ENCODE measurements around the gene VAV2. TPM values are rescaled to one million over a fixed set of nuclear protein-coding genes. Genes with fewer than 3 reads are reported as not detected.

Gene VAV2
- polyA plus RNA-seq, 1 experiment, result 9.0 TPM

GRCh38 chr9:133836818-133837217 lies 155.3 kb downstream of the VAV2 start:
- Histone ChIP-seq H3K4me3 (ENCODE audit: low read depth, low read length) (no peak overlapping the region), H3K9me3 (ENCODE audit: control insufficient read depth, insufficient read depth, low read length) (no peaks in the 10 kb centered on the region; the same call in 1 of the 2 replicates), H3K27ac (ENCODE audit: low read depth, low read length) (no peak overlapping the region), H3K27me3 (ENCODE audit: control insufficient read depth, insufficient read depth, low read length) (no peaks in the 10 kb centered on the region)
- ChIA-PET CTCF (no interaction called here), POLR2A (no interaction called here)
- no peak for TF ChIP-seq CTCF (IDR thresholded peaks at IDR 0.05; ENCODE audit: low read depth, low read length)
- no peak for DNase-seq (ENCODE audit: low read depth, low spot score)

GRCh38 chr9:133836001-133836758 lies 155.9 kb downstream of the VAV2 start:
- POLR2A ChIA-PET, result no interaction called here
- no peak overlapping the region for H3K27ac ChIP-seq (ENCODE audit: low read depth, low read length)
- H3K9me3 ChIP-seq (ENCODE audit: control insufficient read depth, insufficient read depth, low read length), result no peaks in the 10 kb centered on the region; the same call in 1 of the 2 replicates
- CTCF ChIA-PET, result no interaction called here
- TF ChIP-seq CTCF (IDR thresholded peaks at IDR 0.05; ENCODE audit: low read depth, low read length), result no peak
- no peaks in the 10 kb centered on the region for H3K27me3 ChIP-seq (ENCODE audit: control insufficient read depth, insufficient read depth, low read length)
- DNase-seq (ENCODE audit: low read depth, low spot score), result no peak
- no peak overlapping the region for H3K4me3 ChIP-seq (ENCODE audit: low read depth, low read length)

- ChIA-PET CTCF (no interaction called here), POLR2A (no interaction called here)
- no peaks in the 10 kb centered on the region; the same call in 1 of the 2 replicates for H3K9me3 ChIP-seq (ENCODE audit: control insufficient read depth, insufficient read depth, low read length)
- no peak for TF ChIP-seq CTCF (IDR thresholded peaks at IDR 0.05; ENCODE audit: low read depth, low read length)
- no peaks in the 10 kb centered on the region for H3K27me3 ChIP-seq (ENCODE audit: control insufficient read depth, insufficient read depth, low read length)
- no peak overlapping the region for H3K27ac ChIP-seq (ENCODE audit: low read depth, low read length)
- no peak for DNase-seq (ENCODE audit: low read depth, low spot score)
- no peak overlapping the region for H3K4me3 ChIP-seq (ENCODE audit: low read depth, low read length)
Observed at GRCh38 chr9:133835262-133835901, 156.7 kb downstream of the VAV2 start.

- Histone ChIP-seq H3K9me3 (ENCODE audit: control insufficient read depth, insufficient read depth, low read length) (no peaks in the 10 kb centered on the region; the same call in 1 of the 2 replicates), H3K27me3 (ENCODE audit: control insufficient read depth, insufficient read depth, low read length) (no peaks in the 10 kb centered on the region), H3K4me3 (ENCODE audit: low read depth, low read length) (no peak overlapping the region), H3K27ac (ENCODE audit: low read depth, low read length) (no peak overlapping the region)
- DNase-seq (ENCODE audit: low read depth, low spot score), result no peak
- POLR2A ChIA-PET, result no interaction called here
- TF ChIP-seq CTCF (IDR thresholded peaks at IDR 0.05; ENCODE audit: low read depth, low read length), result no peak
- CTCF ChIA-PET, result no interaction called here
Observed at GRCh38 chr9:133834080-133834976, 157.8 kb downstream of the VAV2 start.
